Endothelial cell of hepatic sinusoid (primary cell): Measurements from ENCODE around the gene ESYT1.

Experiments
- in situ Hi-C: cut with HindIII; loops from 2 replicates; pipeline ENCODE4 v1.10.0; 2017; ENCODE audit warnings: low sequenced_read_pairs

Gene ESYT1, protein sequence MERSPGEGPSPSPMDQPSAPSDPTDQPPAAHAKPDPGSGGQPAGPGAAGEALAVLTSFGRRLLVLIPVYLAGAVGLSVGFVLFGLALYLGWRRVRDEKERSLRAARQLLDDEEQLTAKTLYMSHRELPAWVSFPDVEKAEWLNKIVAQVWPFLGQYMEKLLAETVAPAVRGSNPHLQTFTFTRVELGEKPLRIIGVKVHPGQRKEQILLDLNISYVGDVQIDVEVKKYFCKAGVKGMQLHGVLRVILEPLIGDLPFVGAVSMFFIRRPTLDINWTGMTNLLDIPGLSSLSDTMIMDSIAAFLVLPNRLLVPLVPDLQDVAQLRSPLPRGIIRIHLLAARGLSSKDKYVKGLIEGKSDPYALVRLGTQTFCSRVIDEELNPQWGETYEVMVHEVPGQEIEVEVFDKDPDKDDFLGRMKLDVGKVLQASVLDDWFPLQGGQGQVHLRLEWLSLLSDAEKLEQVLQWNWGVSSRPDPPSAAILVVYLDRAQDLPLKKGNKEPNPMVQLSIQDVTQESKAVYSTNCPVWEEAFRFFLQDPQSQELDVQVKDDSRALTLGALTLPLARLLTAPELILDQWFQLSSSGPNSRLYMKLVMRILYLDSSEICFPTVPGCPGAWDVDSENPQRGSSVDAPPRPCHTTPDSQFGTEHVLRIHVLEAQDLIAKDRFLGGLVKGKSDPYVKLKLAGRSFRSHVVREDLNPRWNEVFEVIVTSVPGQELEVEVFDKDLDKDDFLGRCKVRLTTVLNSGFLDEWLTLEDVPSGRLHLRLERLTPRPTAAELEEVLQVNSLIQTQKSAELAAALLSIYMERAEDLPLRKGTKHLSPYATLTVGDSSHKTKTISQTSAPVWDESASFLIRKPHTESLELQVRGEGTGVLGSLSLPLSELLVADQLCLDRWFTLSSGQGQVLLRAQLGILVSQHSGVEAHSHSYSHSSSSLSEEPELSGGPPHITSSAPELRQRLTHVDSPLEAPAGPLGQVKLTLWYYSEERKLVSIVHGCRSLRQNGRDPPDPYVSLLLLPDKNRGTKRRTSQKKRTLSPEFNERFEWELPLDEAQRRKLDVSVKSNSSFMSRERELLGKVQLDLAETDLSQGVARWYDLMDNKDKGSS

DNA sequence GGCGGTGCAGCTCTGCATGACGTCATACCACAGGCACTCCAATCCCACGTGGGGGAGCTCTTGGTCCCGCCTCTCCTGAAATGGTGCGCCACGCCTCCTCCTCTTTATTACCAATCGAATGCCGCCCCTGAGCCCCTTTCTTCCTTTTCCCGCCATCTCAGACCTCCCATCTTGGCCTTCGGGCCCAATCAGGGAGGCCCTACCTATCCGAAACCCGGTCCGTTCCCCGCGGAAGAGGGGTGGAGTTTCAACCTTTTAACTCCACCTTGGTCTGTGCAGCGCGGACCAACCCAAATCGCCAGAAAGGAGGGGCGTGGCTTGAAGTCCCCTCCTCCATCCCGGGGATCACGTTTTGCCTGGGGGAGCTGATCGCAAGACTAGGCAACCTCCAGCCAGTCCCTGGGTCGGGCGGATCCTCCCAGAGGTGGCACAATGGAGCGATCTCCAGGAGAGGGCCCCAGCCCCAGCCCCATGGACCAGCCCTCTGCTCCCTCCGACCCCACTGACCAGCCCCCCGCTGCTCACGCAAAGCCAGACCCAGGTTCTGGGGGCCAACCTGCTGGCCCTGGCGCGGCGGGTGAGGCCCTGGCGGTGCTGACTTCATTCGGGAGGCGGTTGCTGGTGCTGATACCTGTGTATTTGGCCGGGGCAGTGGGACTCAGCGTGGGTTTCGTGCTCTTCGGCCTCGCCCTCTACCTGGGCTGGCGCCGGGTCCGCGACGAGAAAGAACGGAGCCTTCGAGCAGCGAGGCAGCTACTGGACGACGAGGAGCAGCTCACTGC lies at the start of gene ESYT1:
ESYT1 (plus strand) TSS at position 380 of the 782 bp plus-strand sequence; CDS start at position 433, 53 bp downstream.
- in situ Hi-C loops: no loop called here

DNA sequence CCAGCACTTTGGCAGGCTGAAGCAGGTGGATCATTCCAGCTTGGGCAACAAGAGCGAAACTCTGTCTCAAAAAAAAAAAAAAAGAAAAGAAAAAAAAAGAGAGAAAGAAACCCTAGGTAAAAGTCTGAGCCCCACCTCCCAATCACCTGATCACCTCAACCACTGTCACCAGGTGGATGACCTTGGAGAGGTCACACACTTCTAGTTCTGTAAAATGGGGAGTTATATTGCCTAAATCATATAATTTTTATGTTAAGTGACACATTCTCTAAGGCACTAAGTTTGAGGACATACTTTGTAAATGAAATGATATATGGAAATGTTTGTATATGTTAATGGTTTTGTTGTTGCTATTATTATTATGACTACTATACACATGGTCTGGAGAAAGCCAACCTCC lies 49.6 kb upstream of the ESYT1 start:
- in situ Hi-C loops: no loop called here

DNA sequence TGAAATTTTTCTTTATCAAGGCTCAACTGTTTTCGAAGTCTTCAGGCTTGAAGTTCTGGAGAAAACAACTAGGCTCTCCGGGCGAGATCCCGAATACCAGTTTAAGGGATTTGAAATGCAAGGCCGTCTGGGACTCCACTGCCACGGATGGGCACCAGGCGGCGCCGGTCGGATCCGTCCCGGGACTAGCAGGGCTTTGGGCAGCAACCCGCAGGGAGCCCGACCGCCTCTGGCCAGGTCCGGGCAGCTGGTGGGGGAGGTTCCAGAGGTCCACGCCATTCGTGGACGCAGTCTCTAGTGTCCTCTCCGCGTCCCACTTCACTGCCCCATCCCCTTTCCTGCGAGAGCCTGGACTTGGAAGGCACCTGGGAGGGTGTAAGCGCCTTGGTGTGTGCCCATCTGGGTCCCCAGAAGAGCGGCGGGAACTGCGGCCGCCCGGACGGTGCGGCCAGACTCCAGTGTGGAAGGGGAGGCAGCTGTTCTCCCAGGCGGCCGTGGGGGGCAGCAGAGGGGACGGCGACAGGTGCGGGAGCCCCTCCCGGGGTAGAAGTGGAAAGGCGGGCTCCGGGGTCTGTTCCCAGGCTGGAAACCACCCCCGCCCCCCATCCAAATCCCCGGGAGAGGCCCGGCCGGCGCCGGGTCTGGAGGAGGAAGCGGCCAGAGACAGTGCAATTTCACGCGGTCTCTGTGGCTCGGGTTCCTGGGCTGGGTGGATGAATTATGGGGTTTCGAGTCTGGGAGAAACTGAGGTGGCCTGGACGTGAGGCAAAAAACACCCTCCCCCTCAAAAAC lies 48.9 kb upstream of the ESYT1 start:
- in situ Hi-C loops: no loop called here

DNA sequence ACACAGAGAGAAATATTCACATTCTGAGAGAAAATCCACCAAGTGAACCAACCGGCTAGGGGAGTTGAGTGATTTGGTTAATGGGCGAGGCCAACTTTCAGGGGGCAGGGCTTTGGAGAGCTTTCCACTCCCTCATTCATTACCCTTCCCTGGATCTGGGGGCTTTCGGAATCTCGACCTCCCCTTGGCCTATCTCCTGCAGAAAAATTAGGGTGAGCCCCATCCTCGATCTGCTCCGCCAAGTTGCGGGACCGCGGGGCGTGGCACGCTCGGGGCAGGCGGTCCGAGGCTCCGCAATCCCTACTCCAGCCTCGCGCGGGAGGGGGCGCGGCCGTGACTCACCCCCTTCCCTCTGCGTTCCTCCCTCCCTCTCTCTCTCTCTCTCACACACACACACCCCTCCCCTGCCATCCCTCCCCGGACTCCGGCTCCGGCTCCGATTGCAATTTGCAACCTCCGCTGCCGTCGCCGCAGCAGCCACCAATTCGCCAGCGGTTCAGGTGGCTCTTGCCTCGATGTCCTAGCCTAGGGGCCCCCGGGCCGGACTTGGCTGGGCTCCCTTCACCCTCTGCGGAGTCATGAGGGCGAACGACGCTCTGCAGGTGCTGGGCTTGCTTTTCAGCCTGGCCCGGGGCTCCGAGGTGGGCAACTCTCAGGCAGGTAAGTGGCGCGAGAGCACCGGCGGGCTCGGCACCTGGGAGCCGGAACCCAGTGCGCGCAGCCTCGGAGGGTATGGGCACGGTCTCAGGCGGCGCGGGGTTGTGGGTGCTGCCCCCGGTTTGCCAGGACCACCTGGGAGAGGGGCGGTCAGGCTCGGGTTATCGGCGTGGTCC lies 48.1 kb upstream of the ESYT1 start, which contains the start of gene ERBB3:
ERBB3 (plus strand) TSS at position 443 of the 833 bp plus-strand sequence; CDS start at position 579, 136 bp downstream.
- in situ Hi-C loops: no loop called here

DNA sequence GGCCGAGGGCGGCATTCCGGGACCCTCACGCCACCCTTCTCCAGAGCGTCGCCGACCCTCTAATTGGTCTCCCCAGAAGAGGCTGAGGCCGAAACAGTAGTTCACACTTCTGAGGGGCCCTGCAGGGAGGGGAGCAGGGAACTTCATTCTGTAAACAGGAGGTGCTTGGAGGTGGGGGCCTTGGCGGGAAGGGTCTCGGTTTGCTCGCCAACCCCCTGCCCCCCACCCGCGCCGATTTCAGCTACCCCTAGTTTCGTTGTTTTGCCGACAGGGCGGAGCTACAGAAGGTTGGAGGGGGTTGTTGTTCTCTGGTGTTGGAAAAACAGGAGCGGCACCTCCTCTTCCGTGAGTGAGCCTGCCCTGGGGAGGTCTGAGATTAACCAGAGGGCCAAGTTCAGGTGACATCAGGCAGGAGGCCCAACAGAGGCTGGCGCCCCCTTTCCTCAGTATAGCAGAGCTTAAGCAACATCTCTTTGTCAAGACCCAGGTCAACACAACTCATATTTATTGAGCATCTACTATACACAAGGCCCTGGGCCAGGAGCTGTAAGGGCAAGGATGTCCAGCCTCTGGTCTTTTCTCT lies 47.4 kb upstream of the ESYT1 start:
- in situ Hi-C loops: no loop called here

DNA sequence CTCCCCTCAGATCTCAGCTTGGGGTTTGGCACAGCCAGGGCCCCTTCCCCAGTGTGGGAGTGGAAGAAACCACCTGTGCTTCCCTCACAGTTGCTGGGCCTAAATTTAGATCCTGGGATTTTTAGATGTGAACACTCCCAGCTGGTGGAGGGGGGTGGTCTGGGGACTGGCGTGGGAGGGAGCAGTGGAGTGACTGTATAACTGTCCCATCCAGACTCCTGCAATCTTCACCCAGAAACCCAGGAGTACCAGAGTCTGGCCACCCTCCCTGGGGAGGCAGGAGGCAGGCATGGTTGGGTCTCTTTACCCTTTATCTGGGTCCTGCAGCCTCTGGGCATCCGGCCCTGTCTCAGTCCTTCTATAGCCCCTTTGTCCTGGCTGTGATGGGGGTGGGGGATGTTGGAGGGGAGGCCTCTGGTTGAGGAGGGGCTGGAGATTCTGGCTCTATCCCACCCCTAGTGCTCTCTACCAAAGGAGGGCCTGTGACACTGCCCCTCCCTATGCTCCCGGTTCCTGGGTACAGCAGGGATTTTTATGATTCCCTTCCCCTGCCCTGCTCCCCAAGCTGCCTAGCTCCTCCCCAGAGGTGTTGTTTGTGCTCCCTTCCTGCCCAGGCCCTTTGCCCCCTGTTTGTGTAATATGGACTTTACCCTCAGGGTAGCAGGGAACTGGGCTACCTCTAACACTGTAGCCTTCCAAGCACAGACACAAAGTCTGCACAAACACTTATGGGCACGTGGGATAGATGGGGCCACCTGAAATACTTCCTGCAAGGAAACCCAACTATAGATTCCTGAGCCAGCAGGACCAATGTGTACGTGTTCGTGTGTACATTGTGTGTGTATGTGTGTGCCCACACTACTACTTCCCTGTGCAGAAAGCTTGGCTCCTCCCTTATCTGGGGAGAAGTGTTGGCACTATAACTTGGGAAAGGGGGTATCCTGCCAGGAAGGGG lies 46.4 kb upstream of the ESYT1 start:
- in situ Hi-C loops: no loop called here

DNA sequence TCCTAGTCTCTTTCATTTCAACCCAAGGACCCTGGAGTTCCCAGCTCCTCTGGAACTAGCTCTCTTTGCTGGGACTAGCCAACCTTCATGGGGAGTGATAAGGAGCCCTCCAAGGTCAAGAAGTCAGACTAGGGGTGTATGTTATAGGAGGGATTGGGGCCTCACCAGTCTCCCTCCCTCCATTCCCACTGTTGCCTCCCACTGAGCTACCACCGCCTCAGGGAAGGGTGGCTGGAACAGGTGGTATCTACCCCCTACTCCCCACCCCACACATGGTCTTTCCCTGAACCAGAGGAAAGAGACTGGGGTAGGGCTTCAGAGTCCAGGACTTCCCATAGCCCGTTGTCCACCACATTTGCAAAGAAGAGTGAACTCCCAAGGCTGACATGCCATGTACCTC lies 45.7 kb upstream of the ESYT1 start:
- in situ Hi-C loops: no loop called here

DNA sequence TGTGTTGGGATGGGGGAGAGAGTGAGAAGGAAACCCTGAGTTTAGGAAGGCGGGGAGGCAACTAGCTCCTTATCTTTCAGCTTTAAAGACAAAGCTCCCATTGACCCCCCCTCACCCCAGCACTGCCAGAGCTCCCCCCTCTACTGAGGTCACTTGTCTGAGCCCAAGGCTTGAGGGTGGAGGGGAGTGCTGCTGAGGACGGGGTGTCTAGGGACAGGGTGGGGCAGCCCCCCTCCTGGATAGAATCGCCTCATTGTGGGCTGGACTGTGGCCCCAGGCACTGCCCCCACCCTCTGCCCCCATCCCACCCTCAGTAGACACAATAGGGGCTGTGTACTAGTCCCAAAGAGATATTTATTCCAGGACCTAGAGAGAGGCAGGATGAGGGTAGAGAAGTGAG lies 45.1 kb upstream of the ESYT1 start:
- in situ Hi-C loops: no loop called here

DNA sequence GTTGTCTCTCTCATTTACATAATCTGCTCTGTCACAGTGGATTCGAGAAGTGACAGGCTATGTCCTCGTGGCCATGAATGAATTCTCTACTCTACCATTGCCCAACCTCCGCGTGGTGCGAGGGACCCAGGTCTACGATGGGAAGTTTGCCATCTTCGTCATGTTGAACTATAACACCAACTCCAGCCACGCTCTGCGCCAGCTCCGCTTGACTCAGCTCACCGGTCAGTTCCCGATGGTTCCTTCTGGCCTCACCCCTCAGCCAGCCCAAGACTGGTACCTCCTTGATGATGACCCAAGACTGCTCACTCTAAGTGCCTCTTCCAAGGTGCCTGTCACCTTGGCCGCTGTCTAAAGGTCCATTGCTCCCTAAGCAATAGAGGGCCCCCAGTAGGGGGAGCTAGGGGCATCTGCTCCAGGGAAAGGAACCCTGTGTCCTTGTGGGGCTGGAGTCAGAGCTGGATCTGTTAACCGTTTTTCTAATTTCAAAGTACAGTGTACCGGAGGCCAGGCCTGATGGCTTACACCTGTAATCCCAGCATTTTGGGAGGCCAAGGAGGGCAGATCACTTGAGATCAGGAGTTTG lies 43.0 kb upstream of the ESYT1 start:
- in situ Hi-C loops: no loop called here

DNA sequence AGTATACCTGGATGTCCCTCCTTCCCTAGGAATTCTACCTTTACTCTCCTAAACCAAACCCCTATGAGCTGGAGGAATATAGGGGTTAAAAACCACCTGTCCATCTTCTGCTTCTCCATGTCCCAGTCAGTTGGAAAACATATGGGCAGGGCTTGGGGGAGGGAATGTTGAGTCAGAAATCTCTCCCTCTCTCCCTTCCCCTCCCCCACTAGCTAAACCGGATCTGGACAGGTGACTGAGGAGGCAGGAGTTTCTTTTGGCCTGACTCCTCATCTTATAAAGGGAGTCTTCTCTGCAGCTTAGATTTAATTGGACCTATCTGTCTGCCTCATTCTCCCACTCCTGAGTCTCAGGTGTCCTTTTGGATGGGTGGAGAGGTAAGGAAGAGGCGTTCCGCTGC lies 42.0 kb upstream of the ESYT1 start:
- in situ Hi-C loops: no loop called here

DNA sequence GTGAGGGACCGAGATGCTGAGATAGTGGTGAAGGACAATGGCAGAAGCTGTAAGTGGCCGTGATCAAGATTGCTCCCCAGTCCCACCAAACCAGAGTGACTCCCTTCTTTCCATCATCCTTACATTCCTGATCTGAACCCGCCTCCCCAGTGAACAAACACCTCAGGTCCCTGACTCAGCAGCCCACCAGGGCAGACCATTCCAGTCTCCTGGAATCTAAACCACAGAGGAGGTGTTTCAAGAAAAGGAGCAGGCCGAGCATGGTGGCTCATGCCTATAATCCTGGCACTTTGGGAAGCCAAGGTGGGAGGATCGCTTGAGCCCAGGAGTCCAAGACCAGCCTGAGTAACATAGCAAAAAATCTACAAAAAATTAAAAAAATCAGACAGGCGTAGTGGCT lies 41.5 kb upstream of the ESYT1 start:
- in situ Hi-C loops: no loop called here

DNA sequence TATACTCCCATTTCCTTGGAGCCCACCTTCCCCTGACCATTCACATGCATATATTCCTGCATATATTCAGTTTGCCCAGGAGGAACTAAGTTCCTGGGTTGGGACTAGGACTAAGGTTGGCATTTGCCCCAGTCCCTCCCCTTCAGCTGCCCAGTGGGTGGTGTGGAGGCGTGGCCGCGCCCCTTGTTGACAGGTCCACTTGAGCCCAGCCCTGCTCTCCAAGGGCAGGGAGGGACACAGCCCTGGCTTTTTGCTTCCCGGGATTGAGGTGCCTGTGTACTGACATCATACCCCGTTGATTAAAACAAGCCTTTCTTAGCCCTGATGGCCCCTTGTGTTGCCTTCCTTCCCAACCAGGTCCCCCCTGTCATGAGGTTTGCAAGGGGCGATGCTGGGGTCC lies 40.8 kb upstream of the ESYT1 start:
- in situ Hi-C loops: no loop called here

DNA sequence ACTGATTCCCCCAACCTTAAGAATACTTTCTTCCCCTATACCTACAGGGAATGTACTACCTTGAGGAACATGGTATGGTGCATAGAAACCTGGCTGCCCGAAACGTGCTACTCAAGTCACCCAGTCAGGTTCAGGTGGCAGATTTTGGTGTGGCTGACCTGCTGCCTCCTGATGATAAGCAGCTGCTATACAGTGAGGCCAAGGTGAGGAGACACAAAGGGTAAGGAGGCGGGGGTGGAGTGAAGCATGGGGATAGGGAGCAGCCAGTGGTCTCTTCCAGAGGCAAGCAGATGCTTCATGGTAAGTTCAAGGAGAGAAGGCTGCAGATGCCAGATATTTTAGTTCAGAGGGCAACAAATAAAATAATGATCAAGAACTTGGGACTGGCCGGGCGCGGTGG lies 30.3 kb upstream of the ESYT1 start:
- in situ Hi-C loops: loop anchor here (5.0 kb wide), 1 partner anchor 40 kb away; no protein-coding TSS in a partner anchor

DNA sequence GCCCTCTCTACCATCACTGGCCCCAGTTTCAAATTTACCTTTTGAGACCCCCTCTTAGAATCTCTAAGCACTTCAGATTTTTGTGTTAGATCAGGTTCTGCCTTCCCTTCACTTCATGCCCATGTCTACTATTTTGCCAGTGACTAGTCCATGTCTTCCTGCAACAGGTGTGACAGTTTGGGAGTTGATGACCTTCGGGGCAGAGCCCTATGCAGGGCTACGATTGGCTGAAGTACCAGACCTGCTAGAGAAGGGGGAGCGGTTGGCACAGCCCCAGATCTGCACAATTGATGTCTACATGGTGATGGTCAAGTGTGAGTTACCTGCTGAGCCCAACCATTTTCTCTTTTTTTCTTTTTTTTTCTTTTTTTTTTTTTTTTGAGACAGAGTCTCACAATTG lies 29.5 kb upstream of the ESYT1 start:
- in situ Hi-C loops: loop anchor here (5.0 kb wide), 1 partner anchor 41 kb away; no protein-coding TSS in a partner anchor

DNA sequence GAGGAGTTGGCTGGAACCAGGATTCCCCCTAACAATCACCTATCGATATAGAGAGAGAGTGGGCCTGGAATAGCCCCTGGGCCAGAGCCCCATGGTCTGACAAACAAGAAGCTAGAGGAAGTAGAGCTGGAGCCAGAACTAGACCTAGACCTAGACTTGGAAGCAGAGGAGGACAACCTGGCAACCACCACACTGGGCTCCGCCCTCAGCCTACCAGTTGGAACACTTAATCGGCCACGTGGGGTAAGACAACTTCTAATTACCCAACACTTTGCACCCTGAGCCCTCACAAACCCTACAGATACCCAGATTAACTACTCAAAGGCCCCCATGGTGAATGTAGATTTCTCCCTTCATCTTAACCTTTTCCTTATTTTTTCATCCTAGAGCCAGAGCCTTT lies 28.3 kb upstream of the ESYT1 start:
- in situ Hi-C loops: loop anchor here (5.0 kb wide), 1 partner anchor 42 kb away; no protein-coding TSS in a partner anchor

DNA sequence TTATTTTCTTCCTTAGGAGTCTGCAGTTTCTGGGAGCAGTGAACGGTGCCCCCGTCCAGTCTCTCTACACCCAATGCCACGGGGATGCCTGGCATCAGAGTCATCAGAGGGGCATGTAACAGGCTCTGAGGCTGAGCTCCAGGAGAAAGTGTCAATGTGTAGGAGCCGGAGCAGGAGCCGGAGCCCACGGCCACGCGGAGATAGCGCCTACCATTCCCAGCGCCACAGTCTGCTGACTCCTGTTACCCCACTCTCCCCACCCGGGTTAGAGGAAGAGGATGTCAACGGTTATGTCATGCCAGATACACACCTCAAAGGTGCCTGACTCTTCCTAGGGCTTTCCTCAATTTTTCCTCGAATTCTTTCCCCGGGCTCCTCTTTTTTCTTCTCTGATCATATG lies 27.0 kb upstream of the ESYT1 start:
- in situ Hi-C loops: no loop called here

DNA sequence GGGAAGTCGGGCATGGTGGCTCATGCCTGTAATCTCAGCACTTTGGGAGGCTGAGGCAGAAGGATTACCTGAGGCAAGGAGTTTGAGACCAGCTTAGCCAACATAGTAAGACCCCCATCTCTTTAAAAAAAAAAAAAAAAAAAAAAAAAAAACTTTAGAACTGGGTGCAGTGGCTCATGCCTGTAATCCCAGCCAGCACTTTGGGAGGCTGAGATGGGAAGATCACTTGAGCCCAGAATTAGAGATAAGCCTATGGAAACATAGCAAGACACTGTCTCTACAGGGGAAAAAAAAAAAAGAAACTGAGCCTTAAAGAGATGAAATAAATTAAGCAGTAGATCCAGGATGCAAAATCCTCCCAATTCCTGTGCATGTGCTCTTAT lies 25.4 kb upstream of the ESYT1 start:
- in situ Hi-C loops: no loop called here
